ENCODE results near the gene WNK1. TPM values are rescaled to one million over a fixed set of nuclear protein-coding genes. Genes with fewer than 3 reads are reported as not detected.

The WNK1 gene
- total RNA-seq, 1 donor from 2014 or later: 215 TPM

DNA sequence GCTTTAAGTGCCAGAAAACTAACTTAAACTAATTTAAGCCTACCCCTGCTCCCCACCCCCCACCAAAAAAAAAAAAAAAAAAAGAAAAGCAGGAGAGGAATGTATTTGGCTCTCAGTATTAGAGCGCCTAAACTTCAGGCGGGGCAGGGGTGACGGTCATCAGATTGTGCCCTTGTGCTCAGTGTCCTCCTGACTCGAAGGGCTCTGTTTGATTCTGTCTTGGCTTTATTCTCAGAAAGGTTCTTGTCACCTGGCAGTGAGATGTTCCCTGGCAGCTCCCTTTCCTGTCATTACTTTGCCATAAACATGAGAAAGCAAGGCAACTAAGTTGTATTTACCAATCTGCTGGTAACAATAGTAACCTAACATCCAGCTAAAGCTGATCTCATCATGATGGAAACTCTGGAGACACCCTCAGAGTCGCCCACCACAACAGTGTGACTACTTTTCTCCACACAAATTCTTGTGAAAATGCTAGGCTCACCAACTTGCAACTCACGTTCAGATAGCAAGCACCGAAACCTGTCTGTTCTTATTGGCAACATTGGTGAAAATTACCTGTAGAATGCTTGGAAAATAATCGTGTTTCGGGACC, 39.0 kb upstream of the WNK1 start:
- DNase-seq (no peak), ATAC-seq (no peak)
- Histone ChIP-seq H3K4me1 (no peaks in the 10 kb centered on the region), H3K27ac (no peak overlapping the region), H3K9me3 (no peaks in the 10 kb centered on the region), H3K4me3 (no peak overlapping the region), H3K36me3 (no peaks in the 10 kb centered on the region), H3K27me3 (no peaks in the 10 kb centered on the region)
- TF ChIP-seq CTCF (IDR thresholded peaks at IDR 0.05): no peak
- intact Hi-C loops (cut with DNase I): no loop called here

DNA sequence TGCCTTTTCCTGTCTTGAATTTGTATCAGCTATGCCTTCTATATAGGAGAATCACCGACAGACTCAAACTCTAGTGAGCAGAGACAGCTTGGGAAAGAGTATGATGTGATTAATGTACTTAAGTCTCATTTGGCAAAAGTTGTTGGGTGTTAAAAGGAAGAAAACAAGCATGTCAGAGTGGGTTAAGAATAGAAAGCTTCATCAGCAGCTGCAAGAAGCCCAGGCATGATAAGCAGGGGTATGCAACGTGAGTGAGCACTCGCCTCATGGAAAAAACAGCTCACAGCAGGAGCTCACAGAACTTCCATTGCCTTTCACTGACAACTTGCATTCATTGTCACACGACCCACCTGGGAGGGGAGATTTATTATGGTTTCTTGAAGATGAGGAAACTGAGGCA, 35.9 kb upstream of the WNK1 start:
- no peaks in the 10 kb centered on the region for H3K36me3 ChIP-seq
- TF ChIP-seq CTCF (IDR thresholded peaks at IDR 0.05): no peak
- no peaks in the 10 kb centered on the region for H3K9me3 ChIP-seq
- peaks cover 7% of the 10 kb centered on the region for H3K4me1 ChIP-seq
- intact Hi-C loops (cut with DNase I): no loop called here
- no peak for DNase-seq
- ATAC-seq: no peak
- no peaks in the 10 kb centered on the region for H3K27me3 ChIP-seq
- H3K27ac ChIP-seq: no peak overlapping the region
- H3K4me3 ChIP-seq: no peak overlapping the region

DNA sequence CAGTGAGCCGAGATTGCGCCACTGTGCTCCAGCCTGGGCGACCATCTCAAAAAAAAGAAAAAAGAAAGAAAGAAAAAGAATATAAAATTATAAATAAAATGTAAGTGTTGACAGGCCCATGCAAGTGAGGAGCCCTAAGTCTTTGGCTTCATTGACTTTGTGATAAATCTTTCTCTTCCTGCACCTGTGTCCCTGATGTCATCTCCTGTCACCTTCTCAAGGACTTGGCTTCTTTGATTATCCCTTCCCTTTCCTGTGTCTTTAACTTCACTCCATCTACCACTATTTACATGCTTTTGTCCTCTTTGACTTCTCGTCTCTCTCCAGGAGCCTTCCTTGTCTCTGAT, 33.6 kb upstream of the WNK1 start:
- Histone ChIP-seq H3K27me3 (no peaks in the 10 kb centered on the region), H3K27ac (peak overlapping the region; percentile 63), H3K4me3 (no peak overlapping the region), H3K36me3 (no peaks in the 10 kb centered on the region), H3K9me3 (no peaks in the 10 kb centered on the region), H3K4me1 (peaks cover 7% of the 10 kb centered on the region)
- no peak for TF ChIP-seq CTCF (IDR thresholded peaks at IDR 0.05)
- no peak for ATAC-seq
- intact Hi-C loops (cut with DNase I): no loop called here
- DNase-seq: no peak

GRCh38 chr12:720231-720941, 32.0 kb upstream of the WNK1 start:
- Histone ChIP-seq H3K9me3 (no peaks in the 10 kb centered on the region), H3K4me1 (peaks cover 7% of the 10 kb centered on the region), H3K36me3 (no peaks in the 10 kb centered on the region), H3K27ac (no peak overlapping the region), H3K27me3 (no peaks in the 10 kb centered on the region), H3K4me3 (no peak overlapping the region)
- TF ChIP-seq CTCF (IDR thresholded peaks at IDR 0.05): no peak
- intact Hi-C loops (cut with DNase I): no loop called here
- DNase-seq: no peak
- no peak for ATAC-seq

DNA sequence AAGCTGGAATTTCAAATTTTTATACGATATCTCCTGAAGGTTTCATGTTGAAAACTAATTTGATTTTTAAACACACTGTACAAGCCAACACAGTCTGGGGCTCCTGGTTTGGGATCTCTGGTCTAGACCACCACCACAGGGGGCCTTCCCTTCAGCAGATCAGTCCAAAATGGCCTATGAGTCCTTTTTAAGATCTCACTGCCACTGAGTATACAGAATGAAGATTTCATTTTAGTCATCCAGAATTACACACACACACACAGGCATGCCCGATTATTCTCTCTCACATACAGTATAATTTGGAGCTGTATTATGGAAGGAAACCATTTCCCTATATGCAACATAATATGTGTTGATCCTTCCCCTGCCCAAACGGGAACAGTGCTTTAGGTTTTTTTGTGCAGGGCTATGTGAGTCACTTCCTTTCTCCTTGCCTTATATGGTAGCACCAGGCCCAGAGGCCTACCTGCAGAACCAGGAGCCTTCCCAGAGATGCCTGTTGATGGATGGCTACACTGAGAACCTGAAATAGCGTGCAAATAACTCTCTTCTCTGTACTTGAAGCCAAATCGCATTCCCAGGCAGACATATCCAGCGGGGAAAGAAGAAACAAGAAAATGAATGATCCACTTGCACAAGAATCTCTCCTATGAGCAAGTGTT, 28.1 kb upstream of the WNK1 start:
- no peak overlapping the region for H3K4me3 ChIP-seq
- no peak overlapping the region for H3K27ac ChIP-seq
- ATAC-seq (peak; percentile 84), DNase-seq (no peak)
- H3K27me3 ChIP-seq: no peaks in the 10 kb centered on the region
- H3K36me3 ChIP-seq: no peaks in the 10 kb centered on the region
- H3K4me1 ChIP-seq: peaks cover 2% of the 10 kb centered on the region
- intact Hi-C loops (cut with DNase I): no loop called here
- no peak for TF ChIP-seq CTCF (IDR thresholded peaks at IDR 0.05)
- no peaks in the 10 kb centered on the region for H3K9me3 ChIP-seq

Measured in upper lobe of right lung (tissue), 1 donor.